ENCODE measurements around the gene PTPRG.

DNA sequence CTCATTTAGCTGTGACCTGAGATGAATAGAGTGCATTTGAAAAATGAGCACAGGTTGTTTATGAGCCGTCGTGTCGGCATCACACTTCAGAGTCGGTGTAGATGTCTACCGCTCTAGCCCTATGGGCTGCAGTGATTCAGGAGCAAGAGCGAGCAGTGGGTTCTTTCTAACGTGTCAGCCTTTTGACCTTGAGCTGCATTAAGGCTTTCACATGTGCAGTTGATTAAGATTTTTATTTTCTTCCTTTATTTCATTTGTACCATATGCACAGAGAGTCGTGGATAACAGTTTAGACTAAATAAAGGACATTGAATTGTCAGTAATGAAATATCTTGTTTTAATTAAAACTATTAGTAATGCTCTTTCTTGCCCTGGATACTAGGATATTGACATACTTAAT is 368.2 kb downstream of the PTPRG start:
- no peak for TF ChIP-seq POLR2A (IDR thresholded peaks at IDR 0.05; ENCODE audit: low read length)
- TF ChIP-seq GATA1 (IDR thresholded peaks at IDR 0.05; ENCODE audit: low read depth, low read length), result no peak
